T-helper 1 cell treated with Interleukin-12 subunit alpha and Interleukin-12 subunit beta and Interleukin-4 antibody, amounts not matched to agents 30 μg/mL and 1 μg/mL, for 36 hours (primary cell): ENCODE measurements around the gene LRP10.
"Not testable (repeated sequence)": the region's sequence is repeated elsewhere in the genome, so short reads cannot be mapped to it uniquely, and the experiment has no call there.

Source experiments
- H3K27ac Mint-ChIP-seq: one replicate; pipeline ENCODE4 v1.8.0; 2021; ENCODE audit warnings: mild to moderate bottlenecking, mixed read lengths
- H3K27me3 Mint-ChIP-seq: one replicate; pipeline ENCODE4 v1.8.0; 2021; ENCODE audit warnings: low read depth, mixed read lengths
- H3K36me3 Mint-ChIP-seq: one replicate; pipeline ENCODE4 v1.8.0; 2021; ENCODE audit warnings: low read depth, mixed read lengths
- H3K4me1 Mint-ChIP-seq: one replicate; pipeline ENCODE4 v1.8.0; 2021; ENCODE audit warnings: low read depth, mixed read lengths
- H3K4me3 Mint-ChIP-seq: one replicate; pipeline ENCODE4 v1.8.0; 2021; ENCODE audit warnings: mild to moderate bottlenecking, moderate library complexity, mixed read lengths
- H3K9me3 Mint-ChIP-seq: one replicate; pipeline ENCODE4 v1.8.0; 2021; ENCODE audit warnings: mixed read lengths

Gene LRP10

DNA sequence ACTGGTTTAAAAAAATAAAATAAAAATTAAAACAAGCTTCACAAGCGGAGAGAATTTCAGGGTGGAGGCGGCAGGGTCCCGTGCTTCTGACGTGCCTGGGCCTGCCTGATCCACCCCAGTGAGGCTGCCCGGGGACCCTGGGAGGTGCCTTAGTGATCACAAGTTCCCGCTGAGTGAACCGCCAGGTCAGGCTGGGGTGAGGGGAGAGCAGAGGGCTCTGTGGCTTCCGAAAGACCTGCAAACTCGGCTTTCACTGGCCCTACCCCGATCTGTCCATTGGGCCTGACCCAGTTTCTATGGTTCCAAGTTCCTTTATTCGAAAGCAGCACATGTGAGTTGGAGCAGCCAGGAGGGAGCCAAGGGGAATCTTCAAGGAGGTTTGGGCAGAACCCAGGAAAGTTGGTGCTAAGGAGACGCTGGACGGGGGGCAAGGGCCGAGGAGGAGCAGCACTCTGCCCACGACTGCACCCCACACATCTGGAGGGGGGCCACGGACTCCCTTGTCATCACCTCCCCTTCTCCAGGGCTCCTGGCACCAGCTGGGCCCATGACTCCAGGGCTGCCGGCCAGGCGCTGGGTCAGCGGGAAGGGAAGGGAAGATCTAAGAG, 22.2 kb upstream of the LRP10 start:
- Mint-ChIP-seq H3K9me3 (no peaks in the 10 kb centered on the region), H3K27ac (no peak overlapping the region), H3K4me1 (peaks cover 17% of the 10 kb centered on the region)

DNA sequence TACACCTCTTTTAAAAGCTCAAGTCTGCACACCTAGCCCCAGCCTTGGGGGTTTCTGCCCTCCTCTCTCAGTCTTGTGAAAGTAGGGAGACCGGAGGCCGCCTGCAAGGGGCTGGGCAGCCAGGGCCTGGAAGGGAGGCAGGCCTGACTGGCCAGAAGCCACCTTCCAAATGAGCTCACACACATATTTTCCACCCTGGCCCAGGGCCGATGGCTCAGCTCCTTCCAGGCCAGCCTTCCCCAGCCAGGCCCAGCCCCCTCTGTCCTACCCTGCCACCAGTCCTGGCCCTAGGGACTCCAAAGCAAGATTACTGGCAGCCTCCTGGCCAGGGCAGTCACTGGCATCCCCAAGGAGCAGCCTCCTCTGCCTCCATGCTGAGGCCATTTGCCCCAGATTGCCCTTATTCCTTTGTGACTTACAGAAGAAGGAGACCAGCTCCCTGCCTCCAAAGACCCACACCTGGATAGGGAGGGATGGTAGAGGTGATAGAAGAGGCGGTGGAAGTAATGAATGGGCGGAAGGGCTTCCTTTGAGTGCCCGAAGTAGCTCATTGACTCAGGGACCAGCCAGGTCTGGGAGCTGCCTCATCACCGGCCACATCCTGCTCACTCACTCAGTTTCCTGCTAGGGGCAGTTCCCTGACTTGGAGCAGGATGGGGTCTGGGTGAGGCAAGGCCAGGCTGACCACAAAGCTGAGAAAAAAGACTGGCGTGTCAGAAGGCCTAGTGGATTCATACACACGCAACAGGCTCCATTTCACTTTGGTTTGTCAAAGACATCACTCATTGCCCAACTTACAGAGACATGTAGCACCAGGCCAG, 20.4 kb upstream of the LRP10 start:
- H3K27ac Mint-ChIP-seq = peak overlapping the region; percentile 49
- no peak overlapping the region for H3K4me3 Mint-ChIP-seq
- H3K36me3 Mint-ChIP-seq = peaks cover under 1% of the 10 kb centered on the region
- H3K9me3 Mint-ChIP-seq = no peaks in the 10 kb centered on the region
- peaks cover 11% of the 10 kb centered on the region for H3K27me3 Mint-ChIP-seq
- peaks cover 21% of the 10 kb centered on the region for H3K4me1 Mint-ChIP-seq

More for the DNA sequence above, 22.2 kb upstream of the LRP10 start:
- Mint-ChIP-seq H3K4me3 (no peak overlapping the region), H3K36me3 (no peaks in the 10 kb centered on the region), H3K27me3 (peaks cover 5% of the 10 kb centered on the region)

DNA sequence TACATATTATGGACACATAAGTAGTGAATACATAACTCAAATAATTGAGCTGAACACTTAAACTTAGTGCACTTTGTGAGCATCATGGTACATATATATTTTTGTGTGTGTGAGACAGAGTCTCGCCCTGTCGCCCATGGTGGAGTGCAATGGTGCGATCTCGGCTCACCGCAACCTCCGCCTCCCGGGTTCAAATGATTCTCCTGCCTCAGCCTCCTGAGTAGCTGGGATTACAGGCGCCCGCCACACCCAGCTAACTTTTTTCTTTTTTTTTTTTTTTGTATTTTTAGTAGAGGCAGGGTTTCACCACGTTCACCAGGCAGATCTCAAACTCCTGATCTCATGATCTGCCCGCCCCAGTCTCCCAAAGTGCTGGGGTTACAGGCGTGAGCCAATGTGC, 19.4 kb upstream of the LRP10 start:
- Mint-ChIP-seq H3K27me3 (peaks cover 15% of the 10 kb centered on the region), H3K4me1 (peaks cover 23% of the 10 kb centered on the region)
- not testable (repeated sequence) for H3K4me3 Mint-ChIP-seq, H3K36me3 Mint-ChIP-seq, H3K27ac Mint-ChIP-seq, H3K9me3 Mint-ChIP-seq

DNA sequence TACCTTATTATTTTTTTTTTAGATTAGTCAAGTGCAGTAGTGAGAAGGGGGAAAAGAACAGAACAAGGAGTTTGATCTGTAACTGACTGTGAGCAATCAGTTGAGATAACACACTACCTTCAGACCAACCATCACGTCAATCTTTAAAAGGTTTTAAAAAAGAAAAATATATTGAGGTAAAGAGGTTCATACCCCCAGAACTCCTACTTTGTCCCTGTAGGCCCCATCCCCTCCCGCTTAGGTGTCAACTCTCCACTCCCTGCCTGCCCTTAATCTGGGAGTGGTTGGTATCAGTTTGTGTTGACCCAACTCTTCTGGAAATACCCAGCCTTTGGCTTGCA, 19.0 kb upstream of the LRP10 start:
- Mint-ChIP-seq H3K4me3 (peak overlapping the region; percentile 76), H3K4me1 (peaks cover 26% of the 10 kb centered on the region), H3K27ac (peak overlapping the region; percentile 38), H3K36me3 (peaks cover 3% of the 10 kb centered on the region), H3K9me3 (no peaks in the 10 kb centered on the region), H3K27me3 (peaks cover 19% of the 10 kb centered on the region)

DNA sequence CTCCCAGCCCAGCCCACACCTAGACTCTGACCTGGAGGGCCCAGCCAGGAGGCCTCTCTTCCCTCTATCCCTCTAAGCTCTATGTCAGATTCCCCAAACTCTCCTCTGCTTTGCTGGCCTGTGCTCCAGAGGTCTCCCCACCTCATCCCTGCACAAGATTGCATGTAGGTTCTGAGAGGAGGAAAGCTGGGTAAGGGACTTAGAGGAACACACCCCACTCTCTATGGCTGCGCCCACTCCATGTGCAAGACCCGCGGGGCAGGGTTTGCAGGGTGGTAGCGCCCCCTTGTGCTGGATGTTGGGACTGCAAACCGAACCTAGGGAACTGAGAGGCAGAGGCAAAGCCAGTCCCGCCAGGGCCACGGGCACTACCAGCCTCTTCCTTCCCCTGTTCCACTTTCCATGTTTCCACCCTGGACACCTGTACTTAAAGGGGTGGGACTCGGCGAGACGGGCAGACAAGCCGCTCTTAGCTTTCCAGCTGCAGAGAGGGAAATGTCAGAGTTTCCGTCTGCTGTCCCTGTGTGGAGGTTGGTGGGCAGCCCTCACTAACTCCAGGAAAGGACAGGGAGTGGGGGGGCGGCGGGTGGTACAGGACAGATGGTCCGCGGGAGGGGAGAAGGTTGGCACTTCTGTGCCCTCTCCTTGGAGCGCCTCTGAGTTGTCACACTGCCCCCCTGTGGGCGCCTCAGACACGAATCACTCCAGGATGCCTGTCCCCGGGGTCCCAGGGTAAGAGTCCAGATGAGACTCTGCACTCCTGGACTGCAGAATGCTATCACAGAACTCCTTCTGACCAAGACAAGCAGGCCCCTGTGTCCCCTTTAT, 18.4 kb upstream of the LRP10 start:
- H3K36me3 Mint-ChIP-seq = peaks cover 3% of the 10 kb centered on the region
- H3K27me3 Mint-ChIP-seq = peaks cover 25% of the 10 kb centered on the region
- H3K4me3 Mint-ChIP-seq = peak overlapping the region; percentile 76
- no peaks in the 10 kb centered on the region for H3K9me3 Mint-ChIP-seq
- H3K4me1 Mint-ChIP-seq = peaks cover 29% of the 10 kb centered on the region
- H3K27ac Mint-ChIP-seq = peak overlapping the region; percentile 38

DNA sequence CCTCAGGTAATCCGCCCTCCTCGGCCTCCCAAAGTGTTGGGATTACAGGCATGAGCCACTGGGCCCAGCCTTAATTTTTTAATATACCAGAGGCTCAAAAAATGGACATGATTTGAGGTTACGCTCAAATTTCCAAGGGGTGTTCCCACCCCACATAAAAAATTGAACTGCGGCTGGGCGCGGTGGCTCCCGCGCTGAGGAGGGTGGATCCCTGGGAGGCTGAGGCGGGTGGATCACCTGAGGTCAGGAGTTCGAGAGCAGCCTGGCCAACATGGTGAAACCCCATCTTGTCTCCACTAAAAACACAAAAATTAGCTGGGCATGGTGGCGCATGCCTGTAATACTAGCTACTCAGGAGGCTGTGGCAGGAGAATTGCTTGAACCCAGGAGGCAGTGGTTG, 17.2 kb upstream of the LRP10 start:
- Mint-ChIP-seq H3K27me3 (peaks cover 25% of the 10 kb centered on the region), H3K4me1 (peaks cover 36% of the 10 kb centered on the region)
- H3K36me3 Mint-ChIP-seq, H3K4me3 Mint-ChIP-seq, H3K9me3 Mint-ChIP-seq, H3K27ac Mint-ChIP-seq: not testable (repeated sequence)

DNA sequence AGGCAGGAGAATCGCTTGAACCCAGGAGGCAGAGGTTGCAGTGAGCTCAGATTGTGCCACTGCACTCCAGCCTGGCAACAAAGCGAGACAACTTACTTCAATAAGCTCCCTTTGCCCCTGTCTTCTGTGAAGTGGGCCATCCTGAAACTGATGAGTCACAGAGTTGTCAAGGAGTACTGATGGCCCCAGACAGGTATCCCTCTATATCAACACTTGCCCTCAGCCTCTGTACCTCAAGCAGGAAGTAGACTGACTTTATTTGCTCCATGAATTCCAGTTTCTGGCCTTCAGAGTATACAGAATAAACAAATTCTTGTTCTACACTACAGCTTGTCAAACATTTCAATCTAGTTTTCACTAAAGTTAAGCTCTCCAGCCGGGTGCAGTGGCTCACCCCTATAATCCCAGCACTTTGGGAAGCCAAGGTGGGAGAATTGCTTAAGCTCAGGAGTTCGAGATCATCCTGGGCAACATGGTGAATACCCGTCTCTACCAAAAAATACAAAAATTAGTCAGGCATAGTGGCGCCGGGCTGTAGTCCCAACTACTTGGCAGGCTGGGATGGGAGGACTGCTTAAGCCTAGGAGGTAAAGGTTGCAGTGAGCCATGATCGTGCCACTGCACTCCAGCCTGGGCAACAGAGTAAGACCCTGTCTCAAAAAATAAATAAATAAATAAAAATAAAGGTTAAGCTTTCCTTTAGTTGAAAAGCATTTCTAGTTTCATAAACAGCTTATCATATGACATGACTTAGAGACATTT, 16.4 kb upstream of the LRP10 start:
- H3K4me1 Mint-ChIP-seq = peaks cover 36% of the 10 kb centered on the region
- no peak overlapping the region for H3K27ac Mint-ChIP-seq
- H3K9me3 Mint-ChIP-seq = no peaks in the 10 kb centered on the region
- H3K36me3 Mint-ChIP-seq = peaks cover 3% of the 10 kb centered on the region
- H3K4me3 Mint-ChIP-seq = no peak overlapping the region
- peaks cover 25% of the 10 kb centered on the region for H3K27me3 Mint-ChIP-seq

DNA sequence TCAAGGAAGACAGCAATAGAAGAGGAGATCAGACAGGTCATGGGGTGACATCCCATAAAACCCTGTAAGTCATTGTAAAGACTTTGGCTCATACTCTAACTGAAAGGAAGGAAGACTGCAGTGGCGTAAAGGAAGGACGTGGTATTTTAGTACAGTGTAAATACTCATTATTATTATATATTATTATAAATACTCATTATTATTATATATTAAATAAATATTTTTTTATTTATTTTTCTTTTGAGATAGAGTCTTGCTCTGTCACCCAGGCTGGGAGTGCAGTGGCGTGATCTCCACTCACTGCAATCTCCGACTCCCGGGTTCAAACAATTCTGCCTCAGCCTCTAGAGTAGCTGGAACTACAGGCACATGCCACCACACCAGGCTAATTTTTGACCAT, 15.1 kb upstream of the LRP10 start:
- peaks cover 32% of the 10 kb centered on the region for H3K4me1 Mint-ChIP-seq
- H3K4me3 Mint-ChIP-seq = no peak overlapping the region
- H3K27ac Mint-ChIP-seq = no peak overlapping the region
- H3K9me3 Mint-ChIP-seq = peaks cover 3% of the 10 kb centered on the region
- H3K36me3 Mint-ChIP-seq = peaks cover 4% of the 10 kb centered on the region
- peaks cover 30% of the 10 kb centered on the region for H3K27me3 Mint-ChIP-seq

DNA sequence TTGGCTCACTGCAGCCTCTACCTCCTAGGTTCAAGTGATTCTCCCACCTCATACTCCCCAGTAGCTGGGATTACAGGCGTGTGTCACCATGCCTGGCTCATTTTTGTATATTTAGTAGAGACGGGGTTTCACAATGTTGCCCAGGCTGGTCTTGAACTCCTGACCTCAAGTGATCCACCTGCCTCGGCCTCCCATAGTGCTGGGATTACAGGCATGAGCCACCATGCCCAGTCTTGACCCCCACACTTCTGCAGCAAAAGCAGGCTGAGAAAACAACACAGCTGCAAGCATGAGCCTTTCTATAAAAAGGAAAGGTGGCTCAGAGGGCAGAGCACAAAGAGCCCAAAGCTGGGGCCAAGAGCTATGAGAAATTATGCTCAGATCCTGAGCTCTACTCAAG, 11.2 kb upstream of the LRP10 start:
- H3K36me3 Mint-ChIP-seq = not testable (repeated sequence)

DNA sequence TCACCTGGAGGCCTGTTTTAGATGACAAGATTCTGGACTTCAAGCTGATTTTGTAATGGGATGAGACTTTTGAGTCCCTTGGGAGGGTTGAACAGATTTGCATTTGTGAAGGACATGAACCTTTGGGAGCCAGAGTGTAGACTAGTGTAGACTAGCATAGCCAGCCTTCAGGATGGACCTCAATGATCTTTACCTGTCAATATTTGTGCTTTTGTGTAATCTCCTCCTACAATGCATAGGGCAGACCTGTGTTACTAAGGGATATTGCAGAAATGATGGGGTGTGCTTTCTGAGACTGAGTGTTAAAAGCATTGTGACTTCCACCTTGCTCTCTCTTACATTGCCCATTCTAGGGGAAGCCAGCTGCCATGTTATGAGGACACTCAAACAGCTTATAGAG, 9.9 kb upstream of the LRP10 start:
- H3K4me3 Mint-ChIP-seq = no peak overlapping the region
- H3K27ac Mint-ChIP-seq = no peak overlapping the region
- H3K27me3 Mint-ChIP-seq = peaks cover 36% of the 10 kb centered on the region
- H3K4me1 Mint-ChIP-seq = peaks cover 16% of the 10 kb centered on the region
- peaks cover 13% of the 10 kb centered on the region for H3K9me3 Mint-ChIP-seq
- H3K36me3 Mint-ChIP-seq = peaks cover 7% of the 10 kb centered on the region

More for the DNA sequence above, 11.2 kb upstream of the LRP10 start:
- H3K27me3 Mint-ChIP-seq = peaks cover 45% of the 10 kb centered on the region
- peaks cover 18% of the 10 kb centered on the region for H3K4me1 Mint-ChIP-seq
- not testable (repeated sequence) for H3K27ac Mint-ChIP-seq, H3K4me3 Mint-ChIP-seq
- H3K9me3 Mint-ChIP-seq = peaks cover 13% of the 10 kb centered on the region

DNA sequence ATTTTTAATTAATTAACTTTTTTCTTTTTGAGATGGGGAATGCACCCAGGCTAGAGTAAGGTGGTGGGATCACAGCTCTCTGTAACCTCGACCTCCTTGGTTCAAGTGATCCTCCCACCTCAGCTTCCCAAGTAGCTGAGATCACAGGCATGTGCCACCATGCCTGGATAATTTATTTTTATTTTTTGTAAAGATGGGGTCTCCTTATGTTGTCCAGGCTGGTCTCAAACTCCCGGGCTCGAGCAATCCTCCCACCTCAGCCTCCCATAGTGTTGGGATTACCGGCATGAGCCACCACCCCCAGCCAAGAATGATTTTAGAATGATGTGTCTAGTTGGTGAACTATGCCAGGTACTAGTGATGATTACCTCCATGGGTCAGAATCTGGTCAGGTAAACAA, 6.6 kb upstream of the LRP10 start:
- H3K27me3 Mint-ChIP-seq = peaks cover 20% of the 10 kb centered on the region
- H3K4me1 Mint-ChIP-seq = peaks cover 2% of the 10 kb centered on the region
- H3K36me3 Mint-ChIP-seq = peaks cover 7% of the 10 kb centered on the region
- no peak overlapping the region for H3K4me3 Mint-ChIP-seq
- H3K27ac Mint-ChIP-seq = no peak overlapping the region
- H3K9me3 Mint-ChIP-seq = peaks cover 13% of the 10 kb centered on the region

DNA sequence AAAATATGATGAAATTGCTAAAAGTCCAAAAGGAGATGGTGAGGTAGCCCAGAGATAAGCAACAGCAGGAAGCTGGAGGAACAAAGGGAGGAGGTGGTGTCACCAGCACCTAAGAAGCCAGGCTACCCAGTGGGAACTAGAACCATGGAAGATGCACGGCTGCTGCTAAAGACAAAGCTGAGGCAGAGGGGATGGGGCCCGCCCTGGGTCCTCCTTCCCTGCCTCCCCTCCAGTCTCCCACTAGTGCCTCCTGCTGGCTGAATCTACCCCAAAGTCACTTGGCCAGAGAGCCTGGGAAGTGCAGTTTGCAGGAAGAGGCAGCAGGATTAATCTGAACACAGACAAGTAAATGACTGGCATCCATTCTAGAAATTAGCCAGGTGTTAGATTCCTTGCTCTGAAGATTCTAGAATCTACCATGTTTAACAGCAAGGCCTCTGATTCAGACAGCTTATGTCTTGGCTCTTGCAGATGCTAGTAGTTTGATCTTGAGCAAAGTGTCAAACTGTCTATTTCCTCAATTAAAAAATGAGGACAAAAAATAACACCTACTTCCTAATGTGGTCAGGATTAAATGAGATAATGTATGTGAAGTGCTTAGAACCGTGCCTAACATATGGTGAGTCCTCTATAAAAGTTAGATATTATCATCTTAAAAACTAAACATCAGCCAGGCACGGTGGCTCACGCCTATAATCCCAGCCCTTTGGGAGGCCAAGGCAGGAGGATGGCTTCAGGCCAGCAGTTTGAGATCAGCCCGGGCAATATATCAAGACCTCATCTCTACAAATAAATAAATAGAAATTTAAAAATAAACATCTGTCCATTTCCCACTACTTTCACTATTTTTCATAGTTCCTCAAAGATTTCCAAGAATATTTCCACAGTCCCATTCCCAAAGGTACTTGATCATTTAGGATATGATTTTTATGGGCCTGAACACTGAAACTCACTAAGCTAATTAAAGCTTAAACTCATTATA, 5.8 kb upstream of the LRP10 start:
- H3K27ac Mint-ChIP-seq = no peak overlapping the region
- no peak overlapping the region for H3K4me3 Mint-ChIP-seq
- peaks cover 13% of the 10 kb centered on the region for H3K9me3 Mint-ChIP-seq
- peaks cover 7% of the 10 kb centered on the region for H3K36me3 Mint-ChIP-seq
- H3K27me3 Mint-ChIP-seq = peaks cover 20% of the 10 kb centered on the region
- peaks cover 8% of the 10 kb centered on the region for H3K4me1 Mint-ChIP-seq

DNA sequence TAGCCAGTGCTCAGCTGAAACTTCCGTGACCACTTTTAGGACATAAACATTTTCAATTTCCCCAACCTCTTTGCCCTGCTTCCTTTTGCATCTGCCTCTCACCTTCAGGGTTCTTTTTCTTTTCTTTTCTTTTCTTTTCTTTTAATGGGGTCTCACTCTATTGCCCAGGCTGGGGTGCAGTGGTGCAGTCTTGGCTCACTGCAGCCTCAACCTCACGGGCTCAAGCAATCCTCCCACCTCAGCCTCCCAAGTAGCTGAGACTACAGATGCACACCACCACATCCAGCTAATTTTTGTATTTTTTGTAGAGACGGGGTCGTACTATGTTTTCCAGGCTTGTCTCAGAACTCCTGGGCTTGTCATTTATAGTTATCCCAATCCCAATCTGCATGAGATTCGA, 4.7 kb upstream of the LRP10 start:
- Mint-ChIP-seq H3K9me3 (peaks cover 6% of the 10 kb centered on the region), H3K27me3 (peaks cover 10% of the 10 kb centered on the region), H3K27ac (no peak overlapping the region), H3K4me3 (no peak overlapping the region), H3K4me1 (peaks cover 13% of the 10 kb centered on the region), H3K36me3 (peaks cover 5% of the 10 kb centered on the region)
